Trophoblast cell (in vitro differentiated cells and primary cell): Measurements from ENCODE around the gene MAP3K2.

Experiments
- DNase-seq, 2 donors: peaks; one replicate each; pipeline ENCODE4 v3.0.0-alpha.2; 2016
- H2AFZ ChIP-seq: 2 replicates; pipeline ENCODE4 v1.6.1; 2013; ENCODE audit warnings: low read length, moderate library complexity, mild to moderate bottlenecking; ENCODE audit not compliant: insufficient read depth, poor library complexity
- H2AK5ac ChIP-seq: 2 replicates; pipeline ENCODE4 v1.6.1; 2013; ENCODE audit warnings: mild to moderate bottlenecking, low read length
- H2BK120ac ChIP-seq: 2 replicates; pipeline ENCODE4 v1.6.1; 2013; ENCODE audit warnings: low read length, mild to moderate bottlenecking, moderate library complexity; ENCODE audit not compliant: insufficient read depth, poor library complexity
- H2BK12ac ChIP-seq: 2 replicates; pipeline ENCODE4 v1.6.1; 2013; ENCODE audit warnings: mild to moderate bottlenecking, low read length, moderate library complexity
- H2BK5ac ChIP-seq: 2 replicates; pipeline ENCODE4 v1.6.1; 2013; ENCODE audit warnings: low read length, low read depth, moderate library complexity, mild to moderate bottlenecking; ENCODE audit not compliant: poor library complexity
- H3K14ac ChIP-seq: 2 replicates; pipeline ENCODE4 v1.6.1; 2013; ENCODE audit warnings: mild to moderate bottlenecking, low read length
- H3K18ac ChIP-seq: 2 replicates; pipeline ENCODE4 v1.6.1; 2013; ENCODE audit warnings: mild to moderate bottlenecking, low read length
- H3K23ac ChIP-seq: 2 replicates; pipeline ENCODE4 v1.6.1; 2013; ENCODE audit warnings: low read length
- H3K27ac ChIP-seq: 2 replicates; pipeline ENCODE4 v1.5.1; 2013; ENCODE audit warnings: low read depth, mild to moderate bottlenecking, inconsistent platforms, low read length, moderate library complexity
- H3K27me3 ChIP-seq: 2 replicates; pipeline ENCODE4 v1.6.1; 2013; ENCODE audit warnings: inconsistent platforms, mild to moderate bottlenecking, low read length, moderate library complexity; ENCODE audit not compliant: insufficient read depth
- H3K36me3 ChIP-seq, 2 experiments: 1 replicate in 1 of 2; 2 replicates in 1 of 2; pipeline ENCODE4 v1.6.1; 2013; ENCODE audit warnings: low read length in 2 of 2, mild to moderate bottlenecking in 2 of 2, moderate library complexity in 1 of 2; ENCODE audit not compliant: insufficient read depth in 2 of 2, control insufficient read depth in 1 of 2
- H3K4ac ChIP-seq: 2 replicates; pipeline ENCODE4 v1.6.1; 2013; ENCODE audit warnings: low read depth, mild to moderate bottlenecking, low read length, moderate library complexity
- H3K4me1 ChIP-seq, 2 experiments: 1 replicate in 1 of 2; 2 replicates in 1 of 2; pipeline ENCODE4 v1.6.1; 2013; ENCODE audit warnings: low read length in 2 of 2, mild to moderate bottlenecking in 2 of 2, moderate library complexity in 1 of 2; ENCODE audit not compliant: insufficient read depth in 2 of 2, control insufficient read depth in 1 of 2
- H3K4me2 ChIP-seq: 2 replicates; pipeline ENCODE4 v1.6.1; 2013; ENCODE audit warnings: inconsistent platforms, mild to moderate bottlenecking, low read length, moderate library complexity
- H3K4me3 ChIP-seq: 2 replicates; pipeline ENCODE4 v1.5.1; 2013; ENCODE audit warnings: mild to moderate bottlenecking, low read depth, low read length, inconsistent platforms
- H3K79me1 ChIP-seq: one replicate; pipeline ENCODE4 v1.6.1; 2013; ENCODE audit warnings: low read length
- H3K79me2 ChIP-seq: 2 replicates; pipeline ENCODE4 v1.6.1; 2013; ENCODE audit warnings: low read length, mild to moderate bottlenecking; ENCODE audit not compliant: control insufficient read depth, insufficient read depth, poor library complexity
- H3K9ac ChIP-seq: 2 replicates; pipeline ENCODE4 v1.6.1; 2013; ENCODE audit warnings: mild to moderate bottlenecking, low read length
- H3K9me3 ChIP-seq: 2 replicates; pipeline ENCODE4 v1.6.1; 2013; ENCODE audit warnings: low read depth, mild to moderate bottlenecking, control low read depth, inconsistent platforms, low read length; ENCODE audit not compliant: insufficient read depth
- H4K12ac ChIP-seq: 2 replicates; pipeline ENCODE4 v1.6.1; 2013; ENCODE audit warnings: low read depth, mild to moderate bottlenecking, low read length, moderate library complexity
- H4K8ac ChIP-seq: 2 replicates; pipeline ENCODE4 v1.6.1; 2013; ENCODE audit warnings: low read depth, mild to moderate bottlenecking, low read length, moderate library complexity
- H4K91ac ChIP-seq: one replicate; pipeline ENCODE4 v1.6.1; 2013; ENCODE audit warnings: low read depth, mild to moderate bottlenecking, low read length, moderate library complexity
- WGBS: extraction: QIAGEN DNeasy Blood & Tissue Kit; methylation state at CpG from one replicate; pipeline ENCODE4 v1.1.7; 2013; ENCODE audit warnings: missing lambda C conversion rate; ENCODE audit not compliant: insufficient read length, insufficient coverage; ENCODE audit errors: extremely low coverage; 5-methylcytosine and 5-hydroxymethylcytosine counted together

The MAP3K2 gene

DNA sequence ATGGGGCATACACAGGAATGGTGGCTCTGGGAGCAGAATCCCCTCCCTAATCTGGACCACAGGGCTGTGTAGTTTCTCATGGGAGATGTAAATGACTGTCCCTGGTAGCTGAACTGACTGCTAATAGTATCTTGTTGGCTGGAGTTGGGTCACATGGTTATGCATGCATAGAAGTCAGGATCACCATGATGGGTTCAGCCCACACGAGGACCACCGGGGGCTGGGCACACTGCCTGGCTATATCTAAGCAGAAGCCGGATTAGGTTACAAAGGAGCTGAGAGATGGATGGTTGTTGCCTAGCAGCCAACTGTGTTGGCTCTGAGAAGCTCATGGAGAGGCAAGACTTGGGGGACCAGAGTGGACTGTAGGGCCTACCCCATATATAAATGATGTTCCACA lies 6.7 kb upstream of the MAP3K2 start:
- H4K91ac ChIP-seq: no peak overlapping the region
- H4K12ac ChIP-seq: no peak overlapping the region
- H3K18ac ChIP-seq: no peak overlapping the region
- peaks cover 6% of the 10 kb centered on the region for H3K79me1 ChIP-seq
- no peak overlapping the region for H3K27ac ChIP-seq
- H3K14ac ChIP-seq: no peak overlapping the region
- no peak overlapping the region for H2BK120ac ChIP-seq
- peaks cover 12 to 13% of the 10 kb centered on the region in 2 experiments for H3K4me1 ChIP-seq
- H3K23ac ChIP-seq: no peak overlapping the region
- H3K4me2 ChIP-seq: no peak overlapping the region
- H3K4ac ChIP-seq: no peak overlapping the region
- no peaks in the 10 kb centered on the region for H3K36me3 ChIP-seq
- H2BK5ac ChIP-seq: no peak overlapping the region
- H2AK5ac ChIP-seq: no peak overlapping the region
- H3K9ac ChIP-seq: no peak overlapping the region
- H2BK12ac ChIP-seq: no peak overlapping the region
- no peak overlapping the region for H3K4me3 ChIP-seq
- H4K8ac ChIP-seq: no peak overlapping the region
- no peaks in the 10 kb centered on the region for H3K27me3 ChIP-seq
- H3K79me2 ChIP-seq: no peaks in the 10 kb centered on the region
- peaks cover 3% of the 10 kb centered on the region for H3K9me3 ChIP-seq
- no CpG with 5 or more reads among the region's 3 CpGs for WGBS
- no peak for DNase-seq
- no peak overlapping the region for H2AFZ ChIP-seq

DNA sequence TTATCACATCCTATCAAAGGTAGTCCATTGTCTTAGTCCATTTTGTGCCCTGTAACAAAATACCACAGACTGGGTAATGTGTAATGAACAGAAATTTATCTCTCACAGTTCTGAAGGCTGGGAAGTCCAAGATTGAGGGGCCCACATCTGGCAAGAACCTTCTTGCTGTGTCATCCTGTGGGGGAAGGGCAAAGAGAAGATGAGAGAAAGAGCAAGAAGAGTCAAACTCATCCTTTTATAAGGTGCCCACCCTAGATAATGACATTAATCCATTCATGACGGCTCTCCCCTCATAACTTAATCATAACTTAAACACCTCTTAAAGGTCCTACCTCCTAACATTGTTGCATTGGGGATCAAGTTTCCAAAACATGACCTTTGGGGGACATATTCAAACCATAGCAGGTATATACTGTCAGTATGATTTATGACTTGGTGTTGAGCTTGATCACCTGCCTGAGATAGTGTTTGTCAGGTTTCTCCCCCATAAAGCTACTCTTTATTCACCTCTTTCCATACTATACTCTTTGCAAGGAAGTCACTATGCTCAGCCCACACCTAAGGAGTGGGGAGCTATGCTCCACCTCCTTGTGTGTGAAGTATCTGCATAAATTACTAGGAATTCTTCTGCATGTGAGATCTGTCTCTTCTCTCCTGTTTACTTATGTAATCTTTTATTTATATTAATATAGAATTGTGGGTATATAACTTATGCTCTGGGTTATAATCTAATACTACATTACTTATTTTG lies 5.2 kb upstream of the MAP3K2 start:
- no peak overlapping the region for H3K4me2 ChIP-seq
- no peak overlapping the region for H3K18ac ChIP-seq
- H4K12ac ChIP-seq: no peak overlapping the region
- H3K9me3 ChIP-seq: peaks cover 3% of the 10 kb centered on the region
- no peak overlapping the region for H2BK5ac ChIP-seq
- H2AFZ ChIP-seq: no peak overlapping the region
- H3K4ac ChIP-seq: no peak overlapping the region
- H3K4me1 ChIP-seq: peaks cover 10 to 11% of the 10 kb centered on the region in 2 experiments
- H3K79me2 ChIP-seq: no peaks in the 10 kb centered on the region
- H3K9ac ChIP-seq: no peak overlapping the region
- H3K27ac ChIP-seq: no peak overlapping the region
- H2AK5ac ChIP-seq: no peak overlapping the region
- H2BK12ac ChIP-seq: no peak overlapping the region
- H3K23ac ChIP-seq: no peak overlapping the region
- H3K27me3 ChIP-seq: no peaks in the 10 kb centered on the region
- no peak for DNase-seq
- H3K36me3 ChIP-seq: no peaks in the 10 kb centered on the region
- H3K79me1 ChIP-seq: peaks cover 8% of the 10 kb centered on the region
- H4K91ac ChIP-seq: no peak overlapping the region
- no peak overlapping the region for H2BK120ac ChIP-seq
- WGBS: no CpG with 5 or more reads among the region's 1 CpG
- H3K4me3 ChIP-seq: no peak overlapping the region
- H4K8ac ChIP-seq: no peak overlapping the region
- no peak overlapping the region for H3K14ac ChIP-seq

DNA sequence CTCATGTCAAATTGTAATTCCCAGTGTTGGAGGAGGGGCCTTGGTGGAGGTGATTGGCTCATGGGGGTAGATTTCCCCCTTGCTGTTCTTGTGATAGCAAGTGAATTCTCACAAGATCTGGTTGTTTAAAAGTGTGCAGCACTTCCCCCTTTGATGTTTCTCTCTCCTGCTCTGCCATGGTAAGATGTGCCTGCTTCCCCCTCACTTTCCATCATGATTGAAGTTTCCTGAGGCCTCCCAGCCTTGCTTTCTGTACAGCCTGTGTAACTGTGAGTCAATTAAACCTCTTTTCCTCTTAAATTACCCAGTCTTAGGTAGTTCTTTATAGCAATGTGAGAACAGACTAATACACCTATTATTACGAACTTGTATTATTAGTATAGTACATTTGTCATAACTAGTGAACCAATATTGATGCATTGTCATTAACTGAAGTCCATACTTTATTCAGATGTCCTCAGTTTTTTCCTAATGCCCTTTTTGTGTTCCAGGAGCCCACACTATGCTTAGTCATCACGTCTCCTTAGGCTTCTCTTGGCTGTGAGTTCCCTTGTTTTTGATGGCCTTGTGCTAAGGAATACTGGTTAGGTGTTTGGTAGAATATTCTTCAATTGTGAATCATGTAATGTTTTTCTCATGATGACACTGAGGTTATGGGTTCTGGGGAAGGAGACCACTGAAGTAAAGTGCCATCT lies 4.5 kb upstream of the MAP3K2 start:
- H3K9me3 ChIP-seq: peaks cover 3% of the 10 kb centered on the region

DNA sequence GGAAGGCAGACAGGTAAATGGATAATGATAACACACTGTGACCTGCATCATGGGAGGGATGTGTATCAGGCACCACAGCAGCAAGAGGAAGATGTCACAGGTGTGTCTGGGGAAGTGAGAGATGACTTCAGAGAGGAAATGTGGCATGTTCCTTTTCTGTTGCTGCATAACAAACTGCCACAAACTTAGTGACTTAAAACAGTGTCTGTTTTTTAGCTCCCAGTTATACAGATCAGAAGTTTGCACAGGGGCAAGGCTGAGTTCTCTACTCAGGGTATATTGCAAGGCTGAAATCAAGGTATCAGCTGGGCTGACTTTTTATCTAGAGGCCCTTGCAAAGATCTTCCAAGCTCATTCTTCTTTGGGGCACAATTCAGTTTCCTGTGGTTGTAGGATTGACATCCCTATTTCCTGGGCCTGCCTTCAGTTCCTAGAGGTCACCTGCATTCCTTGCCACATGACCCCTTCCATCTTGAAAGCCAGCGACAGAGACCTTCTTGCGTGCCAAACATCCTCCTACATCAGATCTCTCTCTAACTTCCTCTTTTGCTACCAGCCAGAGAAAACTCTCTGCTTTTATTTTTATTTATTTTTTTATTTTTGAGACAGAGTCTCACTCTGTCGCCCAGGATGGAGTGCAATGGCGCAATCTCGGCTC lies 2.1 kb upstream of the MAP3K2 start:
- Histone ChIP-seq H2BK12ac (no peak overlapping the region), H3K79me1 (peaks cover 10% of the 10 kb centered on the region), H4K8ac (no peak overlapping the region), H2AFZ (no peak overlapping the region), H2BK120ac (no peak overlapping the region), H4K91ac (no peak overlapping the region), H3K27ac (no peak overlapping the region), H3K14ac (no peak overlapping the region), H3K4me1 (peaks cover 8% of the 10 kb centered on the region in 2 experiments), H3K23ac (no peak overlapping the region), H2BK5ac (no peak overlapping the region), H3K27me3 (no peaks in the 10 kb centered on the region), H3K4ac (no peak overlapping the region), H3K79me2 (peaks cover 4% of the 10 kb centered on the region), H3K4me3 (no peak overlapping the region), H3K9ac (no peak overlapping the region), H3K18ac (no peak overlapping the region), H4K12ac (no peak overlapping the region), H3K36me3 (no peaks in the 10 kb centered on the region), H3K9me3 (peaks cover 3% of the 10 kb centered on the region), H3K4me2 (no peak overlapping the region), H2AK5ac (no peak overlapping the region)
- WGBS: no CpG with 5 or more reads among the region's 5 CpGs
- no peak for DNase-seq

More for the DNA sequence above, 4.5 kb upstream of the MAP3K2 start:
- Histone ChIP-seq H3K18ac (no peak overlapping the region), H2AK5ac (no peak overlapping the region), H4K91ac (no peak overlapping the region), H3K4me2 (no peak overlapping the region), H4K12ac (no peak overlapping the region), H3K36me3 (no peaks in the 10 kb centered on the region), H2BK5ac (no peak overlapping the region), H2BK12ac (no peak overlapping the region), H3K4me1 (peaks cover 5% of the 10 kb centered on the region in 2 experiments), H3K4ac (no peak overlapping the region), H3K23ac (no peak overlapping the region), H2AFZ (no peak overlapping the region), H3K79me1 (peaks cover 10% of the 10 kb centered on the region), H3K27ac (no peak overlapping the region), H4K8ac (no peak overlapping the region), H3K4me3 (no peak overlapping the region), H3K14ac (no peak overlapping the region), H3K27me3 (no peaks in the 10 kb centered on the region), H2BK120ac (no peak overlapping the region), H3K79me2 (peaks cover 4% of the 10 kb centered on the region), H3K9ac (no peak overlapping the region)
- no peak for DNase-seq
- no CpG with 5 or more reads among the region's 2 CpGs for WGBS
